PFSK-1 (cell line): Measurements from ENCODE around the gene SOX13.

Source experiments
- FOXP2 ChIP-seq: optimal IDR thresholded peaks from 2 replicates; pipeline ENCODE3; 2011; ENCODE audit warnings: borderline replicate concordance, control low read depth, inconsistent platforms; ENCODE audit not compliant: insufficient read depth; ENCODE audit errors: extremely low read length, extremely low read depth
- POLR2AphosphoS5 ChIP-seq: IDR thresholded peaks from 2 replicates; pipeline ENCODE4 v1.6.1; 2012; ENCODE audit warnings: low read depth, mild to moderate bottlenecking, control low read depth, low read length, moderate library complexity
- SIN3A ChIP-seq: IDR thresholded peaks from 2 replicates; pipeline ENCODE4 v1.6.1; 2012; ENCODE audit warnings: mild to moderate bottlenecking, low read length, moderate library complexity, borderline replicate concordance; ENCODE audit not compliant: insufficient read depth
- TAF1 ChIP-seq: IDR thresholded peaks from 2 replicates; pipeline ENCODE4 v1.6.1; 2012; ENCODE audit warnings: low read length, control low read depth, borderline replicate concordance; ENCODE audit not compliant: insufficient read depth
- TF ChIP-seq, protein P1 (sequence below), 2 experiments: IDR thresholded peaks; 2 replicates each; pipeline versions ENCODE4 v1.6.1 to v1.8.0; 2011 to 2012; ENCODE audit warnings: low read depth in 2 of 2, low read length in 2 of 2, control low read depth in 1 of 2, inconsistent platforms in 1 of 2, mild to moderate bottlenecking in 1 of 2, moderate library complexity in 1 of 2; ENCODE audit not compliant: insufficient read depth in 1 of 2

Gene SOX13

GRCh38 chr1:204151552-204152309 is 78.8 kb downstream of the SOX13 start, which contains the start of gene ETNK2:
Gene ETNK2 (minus strand): TSS chr1:204152044. CDS start chr1:204151852, 192 bp downstream.
- TF ChIP-seq FOXP2, result peak; percentile 22
- TF ChIP-seq, protein P1, sequence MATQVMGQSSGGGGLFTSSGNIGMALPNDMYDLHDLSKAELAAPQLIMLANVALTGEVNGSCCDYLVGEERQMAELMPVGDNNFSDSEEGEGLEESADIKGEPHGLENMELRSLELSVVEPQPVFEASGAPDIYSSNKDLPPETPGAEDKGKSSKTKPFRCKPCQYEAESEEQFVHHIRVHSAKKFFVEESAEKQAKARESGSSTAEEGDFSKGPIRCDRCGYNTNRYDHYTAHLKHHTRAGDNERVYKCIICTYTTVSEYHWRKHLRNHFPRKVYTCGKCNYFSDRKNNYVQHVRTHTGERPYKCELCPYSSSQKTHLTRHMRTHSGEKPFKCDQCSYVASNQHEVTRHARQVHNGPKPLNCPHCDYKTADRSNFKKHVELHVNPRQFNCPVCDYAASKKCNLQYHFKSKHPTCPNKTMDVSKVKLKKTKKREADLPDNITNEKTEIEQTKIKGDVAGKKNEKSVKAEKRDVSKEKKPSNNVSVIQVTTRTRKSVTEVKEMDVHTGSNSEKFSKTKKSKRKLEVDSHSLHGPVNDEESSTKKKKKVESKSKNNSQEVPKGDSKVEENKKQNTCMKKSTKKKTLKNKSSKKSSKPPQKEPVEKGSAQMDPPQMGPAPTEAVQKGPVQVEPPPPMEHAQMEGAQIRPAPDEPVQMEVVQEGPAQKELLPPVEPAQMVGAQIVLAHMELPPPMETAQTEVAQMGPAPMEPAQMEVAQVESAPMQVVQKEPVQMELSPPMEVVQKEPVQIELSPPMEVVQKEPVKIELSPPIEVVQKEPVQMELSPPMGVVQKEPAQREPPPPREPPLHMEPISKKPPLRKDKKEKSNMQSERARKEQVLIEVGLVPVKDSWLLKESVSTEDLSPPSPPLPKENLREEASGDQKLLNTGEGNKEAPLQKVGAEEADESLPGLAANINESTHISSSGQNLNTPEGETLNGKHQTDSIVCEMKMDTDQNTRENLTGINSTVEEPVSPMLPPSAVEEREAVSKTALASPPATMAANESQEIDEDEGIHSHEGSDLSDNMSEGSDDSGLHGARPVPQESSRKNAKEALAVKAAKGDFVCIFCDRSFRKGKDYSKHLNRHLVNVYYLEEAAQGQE (IDR thresholded peaks at IDR 0.05; ENCODE audit: insufficient read depth in 1 of 2, low read depth in 2 of 2, low read length in 2 of 2), result no peak

DNA sequence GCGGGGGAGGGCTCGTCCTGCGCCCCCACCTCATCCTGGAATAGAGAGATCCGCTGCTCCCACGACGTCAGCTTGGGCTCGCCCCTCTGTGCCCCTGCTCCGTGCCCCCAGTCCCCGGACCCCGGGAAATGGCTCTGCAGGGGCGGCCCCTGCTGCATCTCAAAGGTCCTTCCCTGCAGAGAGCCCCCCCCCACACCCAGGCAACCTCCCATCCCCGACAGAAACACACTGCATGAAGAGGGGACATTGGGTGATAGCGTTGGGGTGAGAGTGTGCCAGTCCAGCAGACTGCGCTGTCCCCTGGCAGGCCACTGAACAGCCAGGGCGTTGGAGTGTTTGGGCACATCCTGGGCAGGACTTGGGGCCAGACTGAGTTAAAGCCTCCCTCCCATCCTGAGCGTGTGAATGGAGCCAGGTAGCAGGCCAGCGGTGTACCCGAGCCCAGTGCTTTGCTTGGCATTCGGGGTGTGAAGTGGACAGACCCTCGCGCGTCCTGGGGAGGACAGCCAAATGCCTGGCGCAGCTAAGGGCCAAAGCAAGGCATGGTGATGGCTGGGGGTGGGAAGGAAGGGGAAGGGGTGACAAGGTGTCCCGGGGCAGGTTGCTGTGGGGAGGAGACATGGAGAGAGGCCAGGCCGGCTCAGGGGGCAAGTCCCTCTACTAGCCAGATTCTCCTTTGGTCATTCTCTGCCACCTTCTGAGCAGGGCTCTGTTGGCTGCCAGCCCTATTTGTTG is 79.6 kb downstream of the SOX13 start:
- TF ChIP-seq POLR2AphosphoS5 (no peak), FOXP2 (no peak), SIN3A (no peak), TAF1 (no peak)
- TF ChIP-seq, protein P1 (IDR thresholded peaks at IDR 0.05; ENCODE audit: insufficient read depth in 1 of 2, low read depth in 2 of 2, low read length in 2 of 2), result no peak

DNA sequence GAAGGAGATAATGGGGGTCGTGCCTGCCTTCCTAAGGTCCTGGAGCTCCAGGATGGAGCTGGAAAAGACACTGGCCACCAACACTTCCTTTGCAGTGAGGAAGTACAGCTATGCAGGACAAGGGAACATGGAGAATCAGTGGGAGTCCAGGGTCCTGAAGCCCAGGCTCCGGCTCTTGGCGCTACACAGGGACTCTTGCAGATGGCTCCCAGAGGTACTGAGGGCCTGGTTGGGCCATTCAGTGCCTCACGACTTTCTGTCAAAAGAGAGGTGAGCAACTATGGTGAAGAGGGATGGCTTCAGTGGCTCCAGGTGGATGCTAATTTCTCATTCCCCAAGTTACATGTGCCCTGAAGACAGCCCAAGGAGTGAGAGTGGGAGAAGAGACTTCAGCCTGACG is 80.8 kb downstream of the SOX13 start:
- TF ChIP-seq POLR2AphosphoS5, result no peak
- no peak for TF ChIP-seq FOXP2
- no peak for TF ChIP-seq TAF1
- TF ChIP-seq, protein P1 (IDR thresholded peaks at IDR 0.05; ENCODE audit: insufficient read depth in 1 of 2, low read depth in 2 of 2, low read length in 2 of 2), result no peak
- TF ChIP-seq SIN3A, result no peak

DNA sequence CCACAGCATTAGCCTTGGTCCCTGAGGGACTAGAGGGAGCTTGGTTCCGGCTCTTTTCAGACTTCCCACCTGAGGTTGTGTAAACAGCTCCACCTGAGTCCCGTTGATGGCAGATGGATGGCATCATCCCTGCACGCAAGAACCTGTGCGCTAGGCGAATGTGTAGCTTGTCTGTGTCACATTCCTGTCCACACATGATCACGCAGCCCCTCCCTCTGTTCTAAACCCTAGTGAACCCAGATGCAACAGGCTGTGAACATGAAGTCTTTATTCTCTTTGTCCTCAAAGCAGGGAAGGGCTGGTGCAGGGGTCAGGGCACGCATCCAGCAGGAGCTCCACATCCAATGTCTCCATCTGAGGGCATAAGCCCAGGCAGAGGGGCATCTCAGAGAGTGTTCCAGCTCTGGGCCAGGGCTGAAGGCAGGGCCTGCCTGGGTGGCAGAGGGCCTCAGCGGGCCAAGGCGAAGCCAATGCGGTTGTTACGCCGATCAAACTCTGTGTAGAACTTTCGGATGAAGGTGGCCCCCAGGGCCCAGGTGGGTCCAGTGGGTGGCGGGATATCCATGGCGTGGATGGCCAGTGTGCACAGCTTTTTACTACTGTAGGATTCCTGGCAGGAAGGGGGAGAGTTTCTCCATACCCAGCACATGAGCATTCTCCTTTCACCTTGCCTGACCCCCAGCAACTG is 81.8 kb downstream of the SOX13 start:
- TF ChIP-seq SIN3A, result no peak
- TF ChIP-seq FOXP2, result no peak

GRCh38 chr1:204155881-204156280 is 83.0 kb downstream of the SOX13 start:
- TF ChIP-seq FOXP2 (no peak), TAF1 (no peak), SIN3A (no peak), POLR2AphosphoS5 (no peak)
- TF ChIP-seq, protein P1 (IDR thresholded peaks at IDR 0.05; ENCODE audit: insufficient read depth in 1 of 2, low read depth in 2 of 2, low read length in 2 of 2), result no peak
